Vagina (tissue), 2 donors: ENCODE results near the gene RPTOR. TPM values are rescaled to one million over a fixed set of nuclear protein-coding genes. Genes with fewer than 3 reads are reported as not detected.

ENCODE experiments used
- DNase-seq, 2 donors: peaks; one replicate each; pipeline ENCODE4 v3.0.0-alpha.2; 2017; ENCODE audit errors: extremely low spot score in 2 of 2
- H3K27ac ChIP-seq: fragments of 200-600 bp; sonication (generic); one replicate; pipeline ENCODE4 v1.5.1; 2019
- H3K27me3 ChIP-seq: fragments of 200-600 bp; sonication (generic); one replicate; pipeline ENCODE4 v1.5.1; 2019
- H3K36me3 ChIP-seq, 2 donors: fragments of 200-600 bp; sonication (generic); one replicate each; pipeline ENCODE4 v1.5.1; 2017 to 2019
- H3K4me1 ChIP-seq: fragments of 200-600 bp; sonication (generic); one replicate; pipeline ENCODE4 v1.5.1; 2019
- H3K4me3 ChIP-seq, 2 donors: fragments of 200-600 bp; sonication (generic); 1 replicate in 1 of 2; 2 replicates in 1 of 2; pipeline ENCODE4 v1.5.1; 2016 to 2019
- H3K9me3 ChIP-seq: fragments of 200-600 bp; sonication (generic); one replicate; pipeline ENCODE4 v1.5.1; 2019
- CTCF ChIP-seq, 3 experiments: fragments of 450-650 bp in 2 of 3; fragments of 200-600 bp in 1 of 3; sonication (generic) in 1 of 3; IDR thresholded peaks; one replicate each; pipeline ENCODE4 v1.5.1; 2017 to 2019; ENCODE audit warnings: antibody characterized with exemption in 3 of 3, mild to moderate bottlenecking in 2 of 3, moderate library complexity in 2 of 3
- POLR2A ChIP-seq, 2 donors: fragments of 450-650 bp; IDR thresholded peaks; one replicate each; pipeline ENCODE4 v1.6.1; 2017; ENCODE audit warnings: antibody characterized with exemption in 2 of 2, mild to moderate bottlenecking in 2 of 2, moderate library complexity in 2 of 2
- POLR2AphosphoS5 ChIP-seq, 2 donors: sonication (generic); formaldehyde crosslinking; IDR thresholded peaks; one replicate each; pipeline ENCODE4 v1.9.0; 2017; ENCODE audit warnings: antibody characterized with exemption in 2 of 2, mild to moderate bottlenecking in 2 of 2, low read depth in 1 of 2; ENCODE audit not compliant: insufficient read depth in 1 of 2
- intact Hi-C: fragments of 100-400 bp; cut with DNase I; formaldehyde crosslinking; loops from one replicate; pipeline ENCODE4 v1.15.1; 2023
- total RNA-seq: library from RNA; depleted of rRNA; stranded (reverse); fragments of >200 nt; gene quantifications from one replicate; pipeline ENCODE4 v1.2.3, GENCODE V29; 2016

RPTOR gene
- total RNA-seq, 1 donor from 2014 or later: 38.3 TPM

DNA sequence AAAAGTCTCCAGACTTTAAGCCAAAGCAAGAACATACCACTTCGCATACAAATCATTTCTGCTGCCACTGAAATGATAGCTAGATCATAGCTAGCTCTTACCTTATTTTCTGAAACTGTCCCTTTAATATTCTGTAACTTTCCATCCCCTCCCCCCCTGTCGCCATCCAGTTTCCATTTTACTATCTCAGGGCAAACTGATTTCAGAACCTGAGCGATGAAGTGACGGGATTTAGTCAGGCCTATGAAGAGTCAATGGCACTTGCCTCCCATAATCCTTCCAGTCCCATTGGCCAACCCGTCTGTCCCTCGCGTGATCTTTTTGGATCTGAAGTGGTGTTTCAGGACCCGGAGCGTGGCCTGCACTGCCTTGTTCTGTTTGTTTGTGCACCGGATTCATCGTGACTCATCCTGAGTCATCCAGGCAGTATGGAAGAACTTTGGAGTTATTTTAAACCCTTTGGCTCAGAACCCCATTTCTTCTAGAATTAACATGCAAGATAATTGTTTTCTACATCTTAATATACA, 247.2 kb downstream of the RPTOR start:
- peaks cover 51% of the 10 kb centered on the region for H3K4me1 ChIP-seq
- intact Hi-C loops: no loop called here
- H3K36me3 ChIP-seq: no peaks in the 10 kb centered on the region
- no peaks in the 10 kb centered on the region for H3K27me3 ChIP-seq
- DNase-seq: peak in 1 of 2 donors; percentile 89
- peak overlapping the region; percentile 82 for H3K27ac ChIP-seq
- TF ChIP-seq CTCF (IDR thresholded peaks at IDR 0.05): no peak
- no peak for TF ChIP-seq POLR2A (IDR thresholded peaks at IDR 0.05)
- peak in 1 of 2 donors; percentile 90 for TF ChIP-seq POLR2AphosphoS5 (IDR thresholded peaks at IDR 0.05; ENCODE audit: insufficient read depth in 1 of 2, low read depth in 1 of 2)
- no peak overlapping the region for H3K4me3 ChIP-seq
- no peaks in the 10 kb centered on the region for H3K9me3 ChIP-seq

- intact Hi-C loops: no loop called here
- peak overlapping the region; percentile 82 for H3K27ac ChIP-seq
- TF ChIP-seq POLR2A (IDR thresholded peaks at IDR 0.05) (no peak), POLR2AphosphoS5 (IDR thresholded peaks at IDR 0.05; ENCODE audit: insufficient read depth in 1 of 2, low read depth in 1 of 2) (peak in 1 of 2 donors; percentile 53)
- peak in 1 of 2 donors; percentile 83 for DNase-seq
- H3K9me3 ChIP-seq: no peaks in the 10 kb centered on the region
- no peak overlapping the region for H3K4me3 ChIP-seq
- H3K36me3 ChIP-seq: no peaks in the 10 kb centered on the region
- H3K4me1 ChIP-seq: peaks cover 51% of the 10 kb centered on the region
- no peaks in the 10 kb centered on the region for H3K27me3 ChIP-seq
These were observed 247.7 kb downstream of the RPTOR start for GRCh38 chr17:80792373-80792781.

GRCh38 chr17:80793421-80793820, 248.8 kb downstream of the RPTOR start:
- no peak for DNase-seq
- Histone ChIP-seq H3K27me3 (no peaks in the 10 kb centered on the region), H3K27ac (peak overlapping the region; percentile 82), H3K4me3 (no peak overlapping the region), H3K9me3 (no peaks in the 10 kb centered on the region), H3K4me1 (peaks cover 51% of the 10 kb centered on the region), H3K36me3 (no peaks in the 10 kb centered on the region)
- intact Hi-C loops: no loop called here
- no peak for TF ChIP-seq CTCF (IDR thresholded peaks at IDR 0.05)
- TF ChIP-seq POLR2A (IDR thresholded peaks at IDR 0.05): no peak
- no peak for TF ChIP-seq POLR2AphosphoS5 (IDR thresholded peaks at IDR 0.05; ENCODE audit: insufficient read depth in 1 of 2, low read depth in 1 of 2)

DNA sequence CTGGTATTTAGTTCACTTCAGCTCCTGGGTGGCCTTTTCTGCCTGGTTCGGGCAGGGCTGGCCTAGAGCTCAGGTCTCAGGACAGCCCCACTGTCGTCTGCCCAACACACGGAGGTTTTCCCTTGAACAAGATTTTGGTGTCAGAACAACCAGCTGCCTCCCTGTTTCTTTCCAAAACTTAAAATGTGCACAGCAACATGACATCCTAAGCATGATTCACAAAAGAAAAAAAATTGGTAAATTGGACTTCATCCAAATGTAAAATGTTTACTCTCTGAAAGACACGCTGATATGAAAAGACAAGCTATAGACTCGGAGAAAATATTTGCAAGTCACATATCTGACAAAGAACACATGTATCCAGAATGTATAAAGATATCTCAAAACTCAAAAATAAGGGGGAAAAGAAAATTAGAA, 249.2 kb downstream of the RPTOR start:
- intact Hi-C loops: no loop called here
- H3K27me3 ChIP-seq: no peaks in the 10 kb centered on the region
- DNase-seq: no peak
- no peaks in the 10 kb centered on the region for H3K9me3 ChIP-seq
- no peak overlapping the region for H3K4me3 ChIP-seq
- no peaks in the 10 kb centered on the region for H3K36me3 ChIP-seq
- H3K4me1 ChIP-seq: peaks cover 49% of the 10 kb centered on the region
- TF ChIP-seq POLR2AphosphoS5 (IDR thresholded peaks at IDR 0.05; ENCODE audit: insufficient read depth in 1 of 2, low read depth in 1 of 2): no peak
- no peak for TF ChIP-seq POLR2A (IDR thresholded peaks at IDR 0.05)
- no peak for TF ChIP-seq CTCF (IDR thresholded peaks at IDR 0.05)
- H3K27ac ChIP-seq: peak overlapping the region; percentile 82

DNA sequence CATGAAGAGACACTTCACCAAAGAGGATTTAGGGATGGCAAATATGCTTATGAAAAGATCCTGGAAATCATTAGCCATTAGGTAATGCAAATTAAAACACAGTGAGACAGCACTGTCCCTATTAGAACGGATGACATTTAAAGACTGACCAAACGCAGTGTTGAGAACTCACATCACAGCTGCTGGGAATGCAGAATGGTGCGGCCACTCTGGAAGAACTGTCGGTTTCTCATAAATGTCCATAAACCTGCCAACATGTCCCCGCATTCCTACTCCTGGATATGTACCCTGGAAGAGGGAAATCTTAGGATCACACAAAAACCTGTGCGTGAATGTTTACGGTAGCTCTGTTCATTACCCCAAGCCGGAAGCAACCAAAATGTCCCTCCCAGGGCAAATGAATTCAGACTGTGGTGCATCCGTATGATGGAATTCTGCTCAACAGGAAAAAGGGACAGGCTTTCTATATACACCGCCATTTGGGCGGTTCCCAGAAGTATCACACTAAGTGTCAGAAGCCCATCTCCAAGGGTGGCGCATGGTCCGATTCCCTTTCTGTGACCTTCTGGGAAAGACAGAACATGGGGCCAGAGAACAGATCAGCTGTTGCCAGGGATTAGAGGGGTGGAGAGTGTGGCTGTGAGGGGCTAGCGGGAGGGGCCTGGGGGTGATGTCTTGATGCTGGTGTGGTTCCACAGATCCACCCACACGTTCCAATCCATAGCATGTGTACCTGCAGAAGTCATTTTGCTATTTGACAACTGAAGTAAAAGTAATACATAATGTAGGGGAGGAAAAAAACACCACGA, 249.8 kb downstream of the RPTOR start:
- Histone ChIP-seq H3K9me3 (no peaks in the 10 kb centered on the region), H3K4me3 (no peak overlapping the region), H3K36me3 (no peaks in the 10 kb centered on the region), H3K4me1 (peaks cover 43% of the 10 kb centered on the region), H3K27me3 (no peaks in the 10 kb centered on the region), H3K27ac (peak overlapping the region; percentile 82)
- no peak for DNase-seq
- TF ChIP-seq POLR2A (IDR thresholded peaks at IDR 0.05) (no peak), POLR2AphosphoS5 (IDR thresholded peaks at IDR 0.05; ENCODE audit: insufficient read depth in 1 of 2, low read depth in 1 of 2) (no peak), CTCF (IDR thresholded peaks at IDR 0.05) (no peak)
- intact Hi-C loops: no loop called here
